Activated CD8-positive, alpha-beta T cell treated with anti-CD3 and anti-CD28 coated beads for 36 hours (primary cell): ENCODE data around the gene PCDH9. TPM values are rescaled to one million over a fixed set of nuclear protein-coding genes. Genes with fewer than 3 reads are reported as not detected.

Experiments used
- ATAC-seq: fragments of 200-7000 bp; cut with Tn5 transposase; one replicate; pipeline ENCODE4 v1.10.0; 2021; ENCODE audit warnings: mild to moderate bottlenecking, moderate library complexity
- CTCF ChIA-PET: fragments of 350-600 bp; sonication (Branson Sonifier 250); formaldehyde crosslinking; loops from one replicate; lab custom pipeline; 2021; ENCODE audit warnings: antibody characterized with exemption; lab: Charles Lee
- POLR2A ChIA-PET: fragments of 350-600 bp; sonication (Branson Sonifier 250); formaldehyde crosslinking; loops from one replicate; lab custom pipeline; 2021; ENCODE audit warnings: antibody characterized with exemption; lab: Charles Lee
- DNase-seq: peaks from one replicate; pipeline ENCODE4 v3.0.0-alpha.2; 2020
- H3K27ac Mint-ChIP-seq: one replicate; pipeline ENCODE4 v1.8.0; 2021; ENCODE audit warnings: mild to moderate bottlenecking, mixed read lengths
- H3K27me3 Mint-ChIP-seq: one replicate; pipeline ENCODE4 v1.8.0; 2021; ENCODE audit warnings: mixed read lengths
- H3K36me3 Mint-ChIP-seq: one replicate; pipeline ENCODE4 v1.8.0; 2021; ENCODE audit warnings: low read depth, mixed read lengths
- H3K4me1 Mint-ChIP-seq: one replicate; pipeline ENCODE4 v1.8.0; 2021; ENCODE audit warnings: low read depth, mixed read lengths
- H3K4me3 Mint-ChIP-seq: one replicate; pipeline ENCODE4 v1.8.0; 2021; ENCODE audit warnings: mild to moderate bottlenecking, moderate library complexity, mixed read lengths
- H3K9me3 Mint-ChIP-seq: one replicate; pipeline ENCODE4 v1.8.0; 2021; ENCODE audit warnings: mixed read lengths
- intact Hi-C: fragments of 100-400 bp; cut with micrococcal nuclease; formaldehyde crosslinking; loops from one replicate; pipeline ENCODE4 v1.10.0; 2022
- total RNA-seq, 2 experiments: library from RNA; stranded (reverse); gene quantifications; one replicate each; pipeline ENCODE4 v1.2.3, GENCODE V29; 2021
- TF ChIP-seq, protein P1 (sequence below): fragments of 200-600 bp; IDR thresholded peaks from one replicate; pipeline ENCODE4 v1.8.0; 2022; ENCODE audit warnings: antibody characterized with exemption, mild to moderate bottlenecking

Gene PCDH9
- total RNA-seq, 2 experiments from 2014 or later = 0.04 to 0.14 TPM

DNA sequence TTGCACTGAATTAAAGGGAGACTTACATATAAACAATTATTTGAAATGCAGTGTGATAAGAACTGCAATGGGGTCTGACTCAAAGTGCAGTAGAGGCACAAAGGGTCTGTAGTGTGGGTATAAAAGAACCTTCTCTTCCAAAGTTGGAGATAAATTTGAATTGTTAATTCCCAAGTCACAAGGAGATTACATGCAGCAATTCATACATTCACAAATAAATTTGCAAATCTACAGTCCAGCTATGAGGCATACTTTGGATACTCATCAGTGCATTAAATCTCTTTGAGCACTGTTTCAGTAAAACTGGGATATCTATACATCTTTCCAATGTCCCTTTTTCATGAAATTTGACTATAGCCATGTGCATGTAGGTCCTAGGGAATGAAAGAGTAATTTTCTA, 799.4 kb downstream of the PCDH9 start:
- DNase-seq = no peak
- no peaks in the 10 kb centered on the region for H3K9me3 Mint-ChIP-seq
- no peak overlapping the region for H3K4me3 Mint-ChIP-seq
- no peak overlapping the region for H3K27ac Mint-ChIP-seq
- no peaks in the 10 kb centered on the region for H3K4me1 Mint-ChIP-seq
- H3K27me3 Mint-ChIP-seq = no peaks in the 10 kb centered on the region
- H3K36me3 Mint-ChIP-seq = no peaks in the 10 kb centered on the region
- TF ChIP-seq, protein P1, sequence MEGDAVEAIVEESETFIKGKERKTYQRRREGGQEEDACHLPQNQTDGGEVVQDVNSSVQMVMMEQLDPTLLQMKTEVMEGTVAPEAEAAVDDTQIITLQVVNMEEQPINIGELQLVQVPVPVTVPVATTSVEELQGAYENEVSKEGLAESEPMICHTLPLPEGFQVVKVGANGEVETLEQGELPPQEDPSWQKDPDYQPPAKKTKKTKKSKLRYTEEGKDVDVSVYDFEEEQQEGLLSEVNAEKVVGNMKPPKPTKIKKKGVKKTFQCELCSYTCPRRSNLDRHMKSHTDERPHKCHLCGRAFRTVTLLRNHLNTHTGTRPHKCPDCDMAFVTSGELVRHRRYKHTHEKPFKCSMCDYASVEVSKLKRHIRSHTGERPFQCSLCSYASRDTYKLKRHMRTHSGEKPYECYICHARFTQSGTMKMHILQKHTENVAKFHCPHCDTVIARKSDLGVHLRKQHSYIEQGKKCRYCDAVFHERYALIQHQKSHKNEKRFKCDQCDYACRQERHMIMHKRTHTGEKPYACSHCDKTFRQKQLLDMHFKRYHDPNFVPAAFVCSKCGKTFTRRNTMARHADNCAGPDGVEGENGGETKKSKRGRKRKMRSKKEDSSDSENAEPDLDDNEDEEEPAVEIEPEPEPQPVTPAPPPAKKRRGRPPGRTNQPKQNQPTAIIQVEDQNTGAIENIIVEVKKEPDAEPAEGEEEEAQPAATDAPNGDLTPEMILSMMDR = no peak
- POLR2A ChIA-PET = interaction anchor here (0.6 kb wide), 1 partner anchor 1410 kb away, joined by 3 read pairs; no protein-coding TSS in a partner anchor
- intact Hi-C loops = no loop called here
- CTCF ChIA-PET = no interaction called here
- ATAC-seq = no peak

DNA sequence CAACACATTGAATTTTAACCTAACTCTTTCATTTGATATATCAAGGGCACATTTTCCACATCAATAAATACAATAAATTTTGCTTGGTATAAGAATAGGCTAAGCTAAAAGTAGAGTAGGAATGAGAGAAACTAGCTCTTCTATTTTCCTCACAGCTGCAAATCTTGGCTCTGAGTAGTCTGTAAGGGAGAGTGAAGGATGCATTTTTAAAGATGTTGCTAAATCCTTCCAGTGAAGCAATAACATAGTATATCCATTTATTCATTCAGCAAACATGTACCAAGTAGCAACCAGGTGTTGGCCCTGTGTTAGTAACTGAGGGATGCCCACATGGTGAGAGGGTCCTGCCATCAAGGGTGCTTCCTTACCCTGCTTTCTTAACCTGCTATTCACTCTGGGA, 799.9 kb downstream of the PCDH9 start:
- H3K9me3 Mint-ChIP-seq = no peaks in the 10 kb centered on the region
- POLR2A ChIA-PET = interaction anchor here (0.6 kb wide), 1 partner anchor 1410 kb away, joined by 3 read pairs; no protein-coding TSS in a partner anchor
- no peak overlapping the region for H3K27ac Mint-ChIP-seq
- no peaks in the 10 kb centered on the region for H3K36me3 Mint-ChIP-seq
- no peaks in the 10 kb centered on the region for H3K4me1 Mint-ChIP-seq
- TF ChIP-seq, protein P1 = no peak
- CTCF ChIA-PET = no interaction called here
- no peak overlapping the region for H3K4me3 Mint-ChIP-seq
- DNase-seq = no peak
- no peaks in the 10 kb centered on the region for H3K27me3 Mint-ChIP-seq
- intact Hi-C loops = no loop called here
- ATAC-seq = no peak

DNA sequence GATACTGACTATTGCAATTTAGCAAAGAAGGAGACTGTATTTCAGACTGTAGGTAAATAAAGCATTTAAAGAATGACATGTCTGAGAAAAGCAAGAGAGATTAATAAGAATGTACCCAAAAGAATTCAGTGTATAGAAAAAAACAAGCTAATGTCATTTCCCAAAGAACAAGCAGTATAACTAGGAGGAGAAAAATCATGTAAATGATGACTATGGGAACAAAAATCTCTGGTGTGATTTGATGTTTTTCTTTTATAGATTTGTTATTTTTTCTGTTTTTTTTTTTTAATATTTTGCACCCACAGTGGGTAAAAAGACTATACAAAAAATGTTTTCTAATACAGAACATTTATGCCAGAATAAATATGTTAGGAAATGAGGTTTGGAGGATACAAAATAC, 801.0 kb downstream of the PCDH9 start:
- Mint-ChIP-seq H3K36me3 (no peaks in the 10 kb centered on the region), H3K4me1 (no peaks in the 10 kb centered on the region), H3K9me3 (no peaks in the 10 kb centered on the region), H3K27ac (no peak overlapping the region), H3K27me3 (no peaks in the 10 kb centered on the region), H3K4me3 (no peak overlapping the region)
- intact Hi-C loops = no loop called here
- TF ChIP-seq, protein P1 = no peak
- POLR2A ChIA-PET = no interaction called here
- DNase-seq (no peak), ATAC-seq (no peak)
- CTCF ChIA-PET = no interaction called here

DNA sequence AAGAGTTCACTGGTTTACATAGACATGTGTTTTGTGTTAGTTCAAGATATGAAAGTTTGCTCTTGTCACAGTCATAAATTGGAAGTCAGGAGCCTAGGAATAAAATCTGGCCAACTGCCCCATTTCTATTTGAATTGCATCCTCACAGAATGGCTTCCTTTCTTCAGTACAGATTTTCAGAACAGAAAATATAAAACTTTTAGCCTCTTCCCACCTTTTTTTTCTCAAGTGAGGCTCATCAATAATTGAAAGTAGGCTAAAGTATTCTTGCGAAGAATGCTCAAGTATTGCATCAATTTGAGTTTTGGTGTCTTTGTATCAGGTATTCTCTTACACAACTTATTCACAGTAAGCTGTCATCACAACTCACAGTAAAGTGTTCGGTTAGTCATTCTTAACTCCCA, 802.7 kb downstream of the PCDH9 start:
- TF ChIP-seq, protein P1 = no peak
- DNase-seq = no peak
- Mint-ChIP-seq H3K9me3 (peaks cover 4% of the 10 kb centered on the region), H3K36me3 (no peaks in the 10 kb centered on the region), H3K27ac (no peak overlapping the region), H3K4me3 (no peak overlapping the region), H3K4me1 (no peaks in the 10 kb centered on the region), H3K27me3 (no peaks in the 10 kb centered on the region)
- POLR2A ChIA-PET = no interaction called here
- ATAC-seq = no peak
- CTCF ChIA-PET = no interaction called here
- intact Hi-C loops = no loop called here

DNA sequence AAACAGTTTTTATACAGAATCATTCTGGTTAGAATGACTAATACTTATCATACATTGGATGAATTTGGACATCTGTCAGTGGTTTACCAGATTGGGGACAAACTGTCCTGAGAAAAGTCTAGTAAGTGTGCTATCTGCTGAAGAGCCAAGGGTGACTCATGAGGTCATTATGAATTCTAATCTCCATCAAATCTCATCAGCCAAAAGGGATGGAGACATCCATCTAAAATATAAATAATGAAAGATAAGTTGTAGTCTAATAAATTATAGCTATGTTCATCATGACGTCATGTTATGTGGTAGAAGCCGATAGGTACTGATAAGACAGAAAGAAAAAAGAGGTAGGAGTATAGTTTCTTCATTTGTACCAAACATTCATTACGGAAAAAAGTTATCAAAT, 804.4 kb downstream of the PCDH9 start:
- Mint-ChIP-seq H3K27ac (no peak overlapping the region), H3K4me3 (no peak overlapping the region), H3K36me3 (no peaks in the 10 kb centered on the region), H3K9me3 (peaks cover 15% of the 10 kb centered on the region), H3K4me1 (no peaks in the 10 kb centered on the region), H3K27me3 (no peaks in the 10 kb centered on the region)
- TF ChIP-seq, protein P1 = no peak
- ChIA-PET CTCF (no interaction called here), POLR2A (no interaction called here)
- intact Hi-C loops = no loop called here
- no peak for ATAC-seq
- no peak for DNase-seq
